ENCODE measurements around the gene CEP131.

The CEP131 gene

GRCh38 chr17:81217491-81217890, 5.3 kb downstream of the CEP131 start:
- DNase-seq (ENCODE audit: low read depth), result no peak
- no peak overlapping the region for H3K4me3 ChIP-seq (ENCODE audit: control insufficient read depth, low read depth, low read length)

DNA sequence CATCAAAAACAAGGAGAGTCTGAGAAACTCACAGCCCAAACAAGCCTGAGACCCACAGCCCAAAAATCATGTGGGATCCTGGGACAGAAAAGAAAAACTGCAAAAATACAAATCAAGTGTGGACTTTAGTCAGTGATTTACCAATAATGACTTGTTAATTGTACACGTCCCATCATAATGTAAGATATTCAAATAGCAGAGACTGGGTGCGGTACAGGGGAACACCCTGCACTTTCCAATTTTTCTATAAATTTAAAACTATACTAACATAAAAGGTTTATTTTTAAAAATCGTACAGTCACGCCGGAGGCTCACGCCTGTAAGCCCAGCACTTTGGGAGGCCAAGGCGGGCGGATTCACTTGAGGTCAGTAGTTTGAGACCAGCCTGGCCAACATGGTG, 8.8 kb downstream of the CEP131 start:
- no peak for DNase-seq (ENCODE audit: low read depth)
- TF ChIP-seq CTCF (conservative IDR thresholded peaks at IDR 0.05; ENCODE audit: control insufficient read depth, insufficient read depth, low read depth, low read length), result no peak
- no peak overlapping the region for H3K4me3 ChIP-seq (ENCODE audit: control insufficient read depth, low read depth, low read length)

More at GRCh38 chr17:81217491-81217890, 5.3 kb downstream of the CEP131 start:
- TF ChIP-seq CTCF (conservative IDR thresholded peaks at IDR 0.05; ENCODE audit: control insufficient read depth, insufficient read depth, low read depth, low read length), result no peak

- H3K4me3 ChIP-seq (ENCODE audit: control insufficient read depth, low read depth, low read length), result no peak overlapping the region
- no peak for TF ChIP-seq CTCF (conservative IDR thresholded peaks at IDR 0.05; ENCODE audit: control insufficient read depth, insufficient read depth, low read depth, low read length)
- DNase-seq (ENCODE audit: low read depth), result no peak
These were observed 10.4 kb downstream of the CEP131 start for GRCh38 chr17:81212365-81212764.

DNA sequence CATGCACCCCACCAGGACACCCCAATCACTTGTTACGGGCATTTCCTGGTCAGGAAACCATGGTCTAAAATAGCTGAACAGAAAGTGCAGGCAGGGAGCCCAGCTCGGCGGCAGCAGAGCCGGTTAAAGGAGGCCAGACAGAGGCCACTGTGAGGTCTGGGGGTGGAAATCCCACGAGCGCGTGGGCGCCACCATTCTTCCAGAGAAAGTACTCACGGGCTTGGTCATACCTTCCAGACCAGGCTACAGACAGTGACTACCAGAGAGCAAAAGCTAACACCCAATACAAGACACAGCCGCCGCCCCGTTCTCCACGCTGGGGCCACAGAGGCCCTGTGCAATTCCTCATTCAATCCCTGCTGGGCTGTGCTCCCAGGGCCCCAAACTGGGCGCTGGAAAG, 11.9 kb downstream of the CEP131 start:
- DNase-seq (ENCODE audit: low read depth), result peak; percentile 34
- no peak overlapping the region for H3K4me3 ChIP-seq (ENCODE audit: control insufficient read depth, low read depth, low read length)
- TF ChIP-seq CTCF (conservative IDR thresholded peaks at IDR 0.05; ENCODE audit: control insufficient read depth, insufficient read depth, low read depth, low read length), result no peak

DNA sequence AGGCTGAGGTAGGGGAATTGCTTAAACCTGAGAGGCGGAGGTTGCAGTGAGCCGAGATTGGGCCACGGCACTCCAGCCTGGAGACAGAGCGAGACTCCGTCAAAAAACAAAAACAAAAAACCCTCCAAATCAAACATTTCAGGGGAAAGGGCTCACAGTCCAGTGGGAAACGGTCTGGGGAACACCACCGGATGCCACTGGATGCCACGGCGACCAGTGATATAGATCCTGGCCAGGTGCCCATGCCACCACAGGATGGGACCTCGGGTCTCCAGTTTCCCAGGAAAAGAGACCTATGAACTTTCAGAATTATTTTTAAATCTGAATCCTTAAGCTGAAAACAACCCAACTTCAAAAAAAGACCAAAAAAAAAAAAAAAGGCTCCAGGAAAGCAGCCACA, 12.3 kb downstream of the CEP131 start:
- DNase-seq (ENCODE audit: low read depth), result no peak

GRCh38 chr17:81209141-81209540, 13.6 kb downstream of the CEP131 start:
- no peak for TF ChIP-seq CTCF (conservative IDR thresholded peaks at IDR 0.05; ENCODE audit: control insufficient read depth, insufficient read depth, low read depth, low read length)
- no peak for DNase-seq (ENCODE audit: low read depth)
- no peak overlapping the region for H3K4me3 ChIP-seq (ENCODE audit: control insufficient read depth, low read depth, low read length)

More for the DNA sequence above, 12.3 kb downstream of the CEP131 start:
- H3K4me3 ChIP-seq (ENCODE audit: control insufficient read depth, low read depth, low read length), result no peak overlapping the region
- no peak for TF ChIP-seq CTCF (conservative IDR thresholded peaks at IDR 0.05; ENCODE audit: control insufficient read depth, insufficient read depth, low read depth, low read length)

- DNase-seq (ENCODE audit: low read depth), result no peak
- no peak overlapping the region for H3K4me3 ChIP-seq (ENCODE audit: control insufficient read depth, low read depth, low read length)
- TF ChIP-seq CTCF (conservative IDR thresholded peaks at IDR 0.05; ENCODE audit: control insufficient read depth, insufficient read depth, low read depth, low read length), result no peak
These were observed 14.1 kb downstream of the CEP131 start for GRCh38 chr17:81208651-81209050.

Data from fibroblast of mammary gland (primary cell).